ENCODE measurements around the gene KCNQ1.

KCNQ1 gene

GRCh38 chr11:2674658-2675131, 229.9 kb downstream of the KCNQ1 start:
- DNase-seq, result no peak

GRCh38 chr11:2675540-2675939, 230.7 kb downstream of the KCNQ1 start:
- no peak for DNase-seq

GRCh38 chr11:2677127-2677526, 232.3 kb downstream of the KCNQ1 start:
- no peak for DNase-seq

GRCh38 chr11:2678396-2678795, 233.6 kb downstream of the KCNQ1 start:
- no peak for DNase-seq

- no peak for DNase-seq
These were observed 234.3 kb downstream of the KCNQ1 start for GRCh38 chr11:2679011-2679676.

GRCh38 chr11:2681408-2682145, 236.8 kb downstream of the KCNQ1 start:
- DNase-seq, result no peak

- no peak for DNase-seq
These were observed 239.0 kb downstream of the KCNQ1 start for GRCh38 chr11:2683806-2684205.

GRCh38 chr11:2684581-2684980, 239.8 kb downstream of the KCNQ1 start:
- no peak for DNase-seq

GRCh38 chr11:2685051-2685450, 240.2 kb downstream of the KCNQ1 start:
- no peak for DNase-seq

GRCh38 chr11:2685566-2686359, 241.0 kb downstream of the KCNQ1 start:
- DNase-seq, result no peak

- DNase-seq, result no peak
These were observed 241.8 kb downstream of the KCNQ1 start for GRCh38 chr11:2686360-2687222.

GRCh38 chr11:2687223-2687530, 242.4 kb downstream of the KCNQ1 start:
- DNase-seq, result no peak

- no peak for DNase-seq
These were observed 243.0 kb downstream of the KCNQ1 start for GRCh38 chr11:2687782-2688191.

GRCh38 chr11:2688381-2689231, 243.8 kb downstream of the KCNQ1 start:
- no peak for DNase-seq

GRCh38 chr11:2689651-2690575, 245.1 kb downstream of the KCNQ1 start:
- no peak for DNase-seq

GRCh38 chr11:2690596-2691354, 246.0 kb downstream of the KCNQ1 start:
- no peak for DNase-seq

- no peak for DNase-seq
These were observed 246.6 kb downstream of the KCNQ1 start for GRCh38 chr11:2691355-2691761.

- peak; percentile 43 for DNase-seq
These were observed 247.4 kb downstream of the KCNQ1 start for GRCh38 chr11:2691991-2692875.
